ENCODE data around the gene ARHGEF37. TPM values are rescaled to one million over a fixed set of nuclear protein-coding genes. Genes with fewer than 3 reads are reported as not detected.

ARHGEF37 gene
- total and polyA plus RNA-seq, 2 of the 8 experiments (the other 6 are each of a cell fraction or from before 2014, with no cell fraction given), result 0.21 to 0.48 TPM

- Histone ChIP-seq H3K27me3 (replicated peaks in 1 of 4; ENCODE audit: control insufficient read depth in 3 of 4, extremely low read depth in 1 of 4, insufficient read depth in 3 of 4, low read length in 3 of 4) (no peaks in the 10 kb centered on the region; a peak in 1 of 7 replicates), H3K9ac (replicated peaks in 1 of 4; ENCODE audit: extremely low read depth in 1 of 4, low read depth in 3 of 4, low read length in 3 of 4) (no peak overlapping the region), H3K36me3 (ENCODE audit: control insufficient read depth in 2 of 4, insufficient read depth in 4 of 4, low read length in 3 of 4) (no peaks in the 10 kb centered on the region), H2BK120ac (replicated peaks; ENCODE audit: low read depth, low read length) (no peak overlapping the region), H3K27ac (ENCODE audit: low read depth, low read length) (no peak overlapping the region), H4K20me1 (replicated peaks in 1 of 2; ENCODE audit: control insufficient read depth in 1 of 2, insufficient read depth in 2 of 2, low read length in 2 of 2) (no peaks in the 10 kb centered on the region), H3K4me3 (ENCODE audit: extremely low read depth in 1 of 4, insufficient read depth in 2 of 4, low read depth in 3 of 4, low read length in 4 of 4) (no peak overlapping the region), H3K56ac (replicated peaks; ENCODE audit: insufficient read length, low read depth, low read length) (no peak overlapping the region), H2BK15ac (ENCODE audit: low read length) (no peak overlapping the region), H2AK5ac (ENCODE audit: low read depth, low read length) (no peak overlapping the region), H3K4me1 (replicated peaks in 1 of 4; ENCODE audit: control insufficient read depth in 3 of 4, insufficient read depth in 4 of 4, low read length in 3 of 4) (no peaks in the 10 kb centered on the region), H3K9me3 (ENCODE audit: insufficient read depth in 2 of 2, low read depth in 1 of 2, low read length in 1 of 2) (no peaks in the 10 kb centered on the region), H2BK5ac (ENCODE audit: low read depth, low read length) (no peak overlapping the region), H3K23me2 (ENCODE audit: low read depth, low read length) (no peaks in the 10 kb centered on the region; the same call in 1 of the 2 replicates), H2AFZ (ENCODE audit: low read length) (0 out of 2 replicates have a peak overlapping the region, but pooled peaks have one; percentile 77), H2BK12ac (ENCODE audit: low read depth, low read length) (no peak overlapping the region), H3K79me1 (ENCODE audit: low read depth, low read length) (no peaks in the 10 kb centered on the region), H3K79me2 (ENCODE audit: control insufficient read depth in 1 of 2, insufficient read depth in 2 of 2, low read length in 2 of 2) (no peaks in the 10 kb centered on the region), H3K18ac (ENCODE audit: extremely low read depth, low read length) (no peak overlapping the region), H3K23ac (ENCODE audit: insufficient read length) (no peak overlapping the region), H3K4me2 (ENCODE audit: insufficient read depth in 1 of 2, low read depth in 2 of 2, low read length in 2 of 2) (no peak overlapping the region), H4K8ac (ENCODE audit: extremely low read depth, insufficient read depth, low read length) (no peak overlapping the region), H3K14ac (ENCODE audit: insufficient read length) (no peak overlapping the region), H4K91ac (replicated peaks; ENCODE audit: insufficient read length, low read length) (no peak overlapping the region), H4K5ac (ENCODE audit: insufficient read length, low read depth, low read length) (no peak overlapping the region), H2BK20ac (ENCODE audit: low read length) (no peak overlapping the region), H3K4ac (replicated peaks; ENCODE audit: insufficient read length, low read depth, low read length) (no peak overlapping the region)
- FAIRE-seq (no peak), DNase-seq (ENCODE audit: low read depth in 1 of 2, low spot score in 2 of 2) (no peak)
- ChIA-PET POLR2A (ENCODE audit: partially characterized antibody) (no interaction called here), CTCF (ENCODE audit: partially characterized antibody) (interaction anchor here (0.8 to 19.9 kb wide), 17 partner anchors 12 to 350 kb away, joined by 3 to 470 read pairs (median 5); no protein-coding TSS in a partner anchor)
- 92% methylated on average over 7 of the region's 7 CpGs; no CpG with 5 or more reads in 1 of the 2 experiments for whole genome bisulfite sequencing, 2 experiments (ENCODE audit: extremely low coverage in 1 of 2, insufficient coverage in 1 of 2, insufficient read length in 1 of 2, insufficient replicate concordance in 2 of 2, low coverage in 1 of 2, low lambda C conversion rate in 2 of 2, missing lambda C conversion rate in 1 of 2)
- TF ChIP-seq YY1 (IDR thresholded peaks at IDR 0.05; ENCODE audit: low read depth, low read length) (no peak), CREB1 (IDR thresholded peaks at IDR 0.05) (no peak), POLR2A (IDR thresholded peaks at IDR 0.05; ENCODE audit: control extremely low read depth in 1 of 2, low read depth in 2 of 2, low read length in 2 of 2) (no peak), SUZ12 (IDR thresholded peaks at IDR 0.05; ENCODE audit: low read length) (no peak), USF2 (IDR thresholded peaks at IDR 0.05; ENCODE audit: low read length) (no peak), BRCA1 (IDR thresholded peaks at IDR 0.05; ENCODE audit: low read depth, low read length) (no peak), NRF1 (IDR thresholded peaks at IDR 0.05; ENCODE audit: low read depth, low read length) (no peak), RNF2 (IDR thresholded peaks at IDR 0.05; ENCODE audit: borderline replicate concordance, low read depth, low read length, missing control alignments, poor library complexity, severe bottlenecking) (no peak), CHD2 (IDR thresholded peaks at IDR 0.05; ENCODE audit: low read length) (no peak)
- TF ChIP-seq, protein P1, sequence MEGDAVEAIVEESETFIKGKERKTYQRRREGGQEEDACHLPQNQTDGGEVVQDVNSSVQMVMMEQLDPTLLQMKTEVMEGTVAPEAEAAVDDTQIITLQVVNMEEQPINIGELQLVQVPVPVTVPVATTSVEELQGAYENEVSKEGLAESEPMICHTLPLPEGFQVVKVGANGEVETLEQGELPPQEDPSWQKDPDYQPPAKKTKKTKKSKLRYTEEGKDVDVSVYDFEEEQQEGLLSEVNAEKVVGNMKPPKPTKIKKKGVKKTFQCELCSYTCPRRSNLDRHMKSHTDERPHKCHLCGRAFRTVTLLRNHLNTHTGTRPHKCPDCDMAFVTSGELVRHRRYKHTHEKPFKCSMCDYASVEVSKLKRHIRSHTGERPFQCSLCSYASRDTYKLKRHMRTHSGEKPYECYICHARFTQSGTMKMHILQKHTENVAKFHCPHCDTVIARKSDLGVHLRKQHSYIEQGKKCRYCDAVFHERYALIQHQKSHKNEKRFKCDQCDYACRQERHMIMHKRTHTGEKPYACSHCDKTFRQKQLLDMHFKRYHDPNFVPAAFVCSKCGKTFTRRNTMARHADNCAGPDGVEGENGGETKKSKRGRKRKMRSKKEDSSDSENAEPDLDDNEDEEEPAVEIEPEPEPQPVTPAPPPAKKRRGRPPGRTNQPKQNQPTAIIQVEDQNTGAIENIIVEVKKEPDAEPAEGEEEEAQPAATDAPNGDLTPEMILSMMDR (IDR thresholded peaks at IDR 0.05; ENCODE audit: control extremely low read depth in 1 of 3, insufficient read depth in 1 of 3, low read depth in 1 of 3, low read length in 3 of 3), result no peak
These were observed 59.2 kb downstream of the ARHGEF37 start for GRCh38 chr5:149640350-149640999.
